Midbrain (tissue), 1 donor: ENCODE measurements around the gene CLIC6.
"Not testable (repeated sequence)": the region's sequence is repeated elsewhere in the genome, so short reads cannot be mapped to it uniquely, and the experiment has no call there.

Experiments used
- DNase-seq: peaks from one replicate; lab custom pipeline; 2025; lab: John Stamatoyannopoulos, UW

The CLIC6 gene

DNA sequence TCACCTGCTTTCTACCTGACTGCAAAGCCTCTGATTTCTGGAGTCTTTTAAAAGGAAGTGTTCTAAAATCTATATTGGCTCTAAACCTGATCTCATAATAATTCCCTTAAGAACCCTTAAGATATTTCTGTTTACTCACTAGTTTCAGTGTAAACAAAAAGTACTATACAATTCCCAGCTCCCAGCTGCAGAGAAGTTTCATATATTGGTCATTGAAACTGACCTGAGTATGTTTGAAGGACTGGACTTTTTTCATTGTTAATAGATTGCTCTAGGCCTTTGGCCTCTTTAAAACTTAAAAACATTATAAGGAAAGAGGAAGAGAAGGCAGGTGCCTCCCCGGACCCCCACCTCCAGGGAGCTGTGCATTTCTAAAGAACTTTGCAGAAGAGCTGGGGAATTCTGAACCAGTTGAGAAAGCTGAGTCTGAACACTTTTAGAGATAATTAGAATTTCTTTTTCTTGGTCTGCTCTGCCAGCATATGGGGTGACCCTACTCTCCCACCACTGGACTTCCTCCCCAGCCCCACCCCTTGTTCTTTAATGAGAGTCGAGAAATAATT is 23.7 kb downstream of the CLIC6 start:
- no peak for DNase-seq

DNA sequence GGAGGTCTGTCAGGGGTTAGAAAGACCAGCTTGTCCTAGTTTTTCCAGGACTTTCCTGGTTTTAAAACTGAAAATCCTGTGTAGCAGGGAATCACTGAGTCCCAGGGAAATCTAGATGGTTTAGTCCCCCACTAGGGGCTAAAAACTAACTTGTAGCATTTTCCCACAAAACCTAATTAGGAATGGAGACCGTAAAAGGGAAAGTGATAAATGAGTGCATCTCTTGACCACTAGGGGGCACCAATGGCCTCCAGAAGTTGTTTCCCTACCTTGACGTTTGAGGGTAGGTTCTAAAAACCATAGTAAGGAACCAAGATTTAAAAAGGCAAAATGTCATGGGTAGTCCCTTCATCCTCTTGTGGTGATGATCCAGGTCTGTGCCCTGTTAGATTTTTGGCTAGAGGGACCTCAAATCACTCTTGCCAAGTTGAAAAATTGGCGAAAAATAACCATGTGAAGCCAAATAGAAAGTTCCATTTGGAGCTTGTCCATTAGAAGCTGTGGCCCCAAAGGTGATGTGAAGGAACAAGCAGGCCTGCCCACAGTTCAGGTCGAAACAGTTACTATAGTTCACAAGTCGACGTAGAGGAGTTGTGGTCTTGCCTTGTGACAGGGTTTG is 24.5 kb downstream of the CLIC6 start:
- peak; percentile 31 for DNase-seq

DNA sequence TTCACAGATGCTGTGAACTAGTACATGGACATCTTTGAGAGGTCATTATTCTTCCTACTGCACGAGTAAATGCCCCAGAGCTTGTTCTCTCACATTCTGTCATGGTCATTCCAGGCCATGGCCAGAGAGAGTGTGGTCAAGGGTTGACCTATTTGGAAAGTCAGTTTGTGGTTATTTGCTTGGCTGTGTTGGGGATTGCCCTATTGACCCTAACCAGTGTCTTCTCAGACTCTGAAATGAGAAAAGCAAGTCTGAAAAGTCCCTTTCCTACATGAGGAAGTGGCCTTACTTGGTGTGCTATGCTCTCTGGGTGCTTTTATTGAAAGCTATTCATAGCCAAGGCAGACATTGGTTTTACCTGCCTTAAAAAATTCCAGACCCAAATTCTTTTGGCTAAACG is 26.6 kb downstream of the CLIC6 start:
- DNase-seq, result no peak

DNA sequence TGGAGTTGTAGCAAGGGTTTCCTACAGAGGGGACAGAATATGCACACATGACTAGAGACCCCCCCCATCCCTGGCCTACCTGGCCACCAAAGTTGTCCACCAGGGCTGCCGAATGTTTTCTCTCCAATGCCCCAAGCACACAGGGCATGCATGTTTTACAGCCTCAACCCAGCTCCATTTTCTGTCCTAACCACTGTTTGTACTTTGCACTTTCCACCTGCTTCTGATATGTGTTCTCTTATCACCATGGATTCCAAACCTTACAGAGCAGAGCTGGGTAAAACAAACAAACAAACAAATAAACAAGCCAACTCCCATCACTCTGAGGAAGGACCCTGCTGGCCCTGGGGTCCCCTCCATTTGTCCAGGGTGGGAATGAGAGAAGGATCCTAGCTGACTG is 27.3 kb downstream of the CLIC6 start:
- no peak for DNase-seq

DNA sequence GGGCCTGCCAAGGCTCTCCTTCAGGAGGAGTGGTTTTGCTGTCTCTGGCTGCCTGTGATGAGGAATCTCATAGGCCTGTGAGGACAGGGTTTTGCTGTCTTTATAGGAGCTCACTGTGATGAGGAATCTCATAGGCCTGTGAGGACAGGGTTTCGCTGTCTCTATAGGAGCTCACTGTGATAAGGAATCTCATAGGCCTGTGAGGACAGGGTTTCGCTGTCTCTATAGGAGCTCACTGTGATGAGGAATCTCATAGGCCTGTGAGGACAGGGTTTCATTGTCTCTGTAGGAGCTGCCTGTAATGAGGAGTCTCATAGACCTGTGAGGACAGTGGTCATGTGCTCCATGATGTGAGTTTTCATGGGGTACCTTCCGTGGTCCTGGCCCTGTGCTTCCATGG is 29.0 kb downstream of the CLIC6 start:
- DNase-seq, result no peak

DNA sequence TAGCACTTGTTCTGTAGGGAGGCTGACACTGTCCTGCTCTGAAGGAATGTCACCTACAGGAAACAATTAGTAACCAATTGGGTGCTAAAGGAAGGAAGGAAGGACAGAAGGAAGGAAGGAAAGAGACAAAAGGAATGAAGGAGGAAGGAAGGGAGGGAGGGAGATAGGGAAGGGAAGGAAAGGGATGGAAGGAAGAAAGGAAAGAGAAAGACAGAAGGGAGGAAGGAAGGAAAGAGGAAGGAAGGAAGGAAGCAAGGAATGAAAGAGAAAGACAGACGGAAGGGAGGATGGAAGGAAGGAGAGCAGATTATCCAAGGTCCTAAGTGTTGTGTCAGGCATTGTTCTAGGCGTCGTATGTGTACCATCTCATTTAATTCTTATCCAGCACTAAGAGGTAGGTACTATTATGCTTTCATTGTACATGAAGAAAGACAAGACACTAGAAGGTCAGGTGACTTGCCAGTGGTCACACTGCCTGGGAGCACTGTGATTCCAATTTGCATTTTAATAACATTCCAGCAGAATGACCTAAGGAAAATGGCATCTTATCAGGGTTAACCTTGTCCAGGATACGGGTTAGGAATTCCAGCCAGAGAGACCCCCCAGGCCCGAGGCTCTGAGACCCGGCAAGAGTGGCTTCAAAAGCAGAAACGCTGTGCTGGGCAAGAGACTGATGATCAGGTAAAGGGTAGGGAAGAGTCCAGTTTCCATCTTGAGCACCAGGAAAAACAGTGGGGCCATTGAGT is 29.6 kb downstream of the CLIC6 start:
- no peak for DNase-seq

DNA sequence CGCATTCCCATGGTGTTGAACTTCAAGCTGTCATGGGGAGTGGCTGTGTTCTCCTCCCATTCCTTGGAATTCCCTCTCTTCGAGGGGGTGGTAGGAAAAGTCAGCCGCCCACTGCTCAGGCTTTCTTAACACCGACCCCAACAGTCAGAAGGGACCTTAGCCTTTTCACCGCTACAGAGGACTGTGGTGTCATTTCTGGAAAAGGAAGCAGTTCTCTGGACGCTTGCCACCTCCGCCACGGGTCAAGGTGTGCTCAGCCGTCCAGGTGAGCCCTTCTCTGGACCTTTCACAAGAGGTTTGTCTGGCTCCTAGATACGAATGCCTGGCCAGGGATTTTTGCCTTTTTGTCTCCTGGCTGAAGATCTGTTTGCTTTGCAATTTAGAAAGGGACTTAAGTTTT is 31.8 kb downstream of the CLIC6 start:
- no peak for DNase-seq

GRCh38 chr21:34701726-34702125 is 32.9 kb downstream of the CLIC6 start:
- DNase-seq, result no peak

DNA sequence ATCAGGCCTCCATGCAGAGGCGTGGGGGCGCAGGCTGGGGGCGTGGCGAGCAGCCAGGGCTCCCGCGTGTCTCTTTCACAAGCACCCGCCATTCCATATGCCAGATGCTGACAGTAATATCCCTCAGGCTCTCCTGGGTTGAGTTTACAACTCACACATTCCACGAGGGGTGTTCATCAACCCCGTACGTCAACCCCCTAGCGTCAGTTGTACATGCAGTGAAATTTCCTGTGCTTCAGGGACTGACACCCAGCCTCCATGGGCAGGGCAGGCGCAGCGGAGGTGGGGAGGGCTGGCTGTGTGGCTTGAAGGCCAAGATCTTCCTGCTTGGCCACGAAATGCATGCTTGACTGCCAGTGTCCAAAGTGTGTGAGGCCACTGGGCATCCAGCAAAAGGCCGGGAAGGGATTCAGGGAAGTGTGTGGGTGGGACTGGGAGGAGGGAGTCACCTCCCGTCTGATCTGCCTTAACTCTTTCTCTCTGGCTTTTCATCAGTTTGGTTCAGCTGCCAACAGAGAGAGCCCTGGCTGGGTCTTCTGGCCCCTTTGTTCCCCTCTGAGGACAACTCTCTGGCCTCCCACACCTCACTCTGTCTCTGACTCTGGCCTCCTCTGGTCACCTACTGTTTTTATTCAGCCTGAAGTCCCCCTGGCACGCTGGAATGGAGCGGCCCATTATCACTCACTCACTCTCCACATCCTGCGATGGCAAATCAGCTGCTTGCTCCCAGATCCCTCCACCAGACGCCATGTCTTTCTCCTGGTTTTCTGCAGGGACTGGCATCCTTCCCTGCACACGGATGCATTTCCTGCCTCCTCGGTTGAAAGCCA is 33.8 kb downstream of the CLIC6 start:
- DNase-seq, result peak; percentile 6

GRCh38 chr21:34703571-34703970 is 34.8 kb downstream of the CLIC6 start:
- no peak for DNase-seq

DNA sequence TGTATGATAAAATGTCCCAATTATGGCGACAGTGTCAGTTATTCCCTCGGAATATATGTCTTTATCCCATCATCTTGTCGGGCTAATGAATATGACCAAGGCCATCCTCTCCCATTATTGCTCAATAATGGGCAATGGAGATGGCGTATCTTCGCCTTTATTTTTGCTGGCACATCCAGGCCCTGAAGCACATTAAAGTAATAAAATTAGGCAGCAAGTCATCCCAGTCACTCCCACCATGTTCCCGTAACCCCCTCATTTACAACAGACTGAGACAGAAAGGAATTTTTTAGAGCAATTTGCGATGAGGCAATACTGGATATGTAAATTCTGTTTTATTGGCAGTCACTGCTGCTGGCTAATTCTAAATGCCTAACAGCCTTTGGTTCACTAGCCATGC is 35.3 kb downstream of the CLIC6 start:
- DNase-seq, result no peak

DNA sequence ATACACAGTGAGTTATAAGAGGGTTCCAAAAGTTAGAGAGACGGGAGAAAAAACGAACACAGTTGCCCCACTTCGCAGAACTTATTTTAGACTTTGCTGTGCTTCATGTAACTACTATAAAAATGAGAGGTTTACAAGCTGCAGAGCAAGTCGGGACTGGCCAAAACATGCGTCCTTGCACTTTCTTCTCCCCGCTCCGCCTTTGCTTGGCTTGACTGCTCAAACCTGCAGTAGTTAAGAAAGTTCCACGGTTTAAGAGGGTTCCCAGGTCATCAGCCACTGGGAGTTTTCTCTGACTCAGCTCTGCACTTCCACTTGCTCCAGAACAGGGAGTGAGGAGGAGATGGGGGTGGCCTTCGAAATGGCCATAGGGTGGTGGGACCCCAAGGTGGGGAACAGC is 36.2 kb downstream of the CLIC6 start:
- DNase-seq, result no peak

DNA sequence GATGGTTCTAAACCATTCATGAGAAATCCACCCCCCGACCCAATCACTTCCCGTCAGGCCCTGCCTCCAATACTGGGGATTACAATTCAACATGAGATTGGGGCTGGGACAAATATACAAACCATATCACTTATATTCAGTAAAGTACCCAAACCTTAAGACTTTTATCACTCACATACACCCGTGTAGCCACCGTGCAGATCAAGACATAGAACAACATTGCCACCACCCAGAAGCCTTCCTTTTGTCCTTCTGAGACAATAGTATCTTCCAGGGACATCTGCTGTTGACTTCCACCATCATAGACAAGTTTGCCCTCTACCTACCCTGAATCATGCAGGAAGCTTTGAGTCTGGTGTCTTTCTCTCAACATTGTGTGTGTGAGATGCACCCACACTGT is 37.5 kb downstream of the CLIC6 start:
- no peak for DNase-seq

DNA sequence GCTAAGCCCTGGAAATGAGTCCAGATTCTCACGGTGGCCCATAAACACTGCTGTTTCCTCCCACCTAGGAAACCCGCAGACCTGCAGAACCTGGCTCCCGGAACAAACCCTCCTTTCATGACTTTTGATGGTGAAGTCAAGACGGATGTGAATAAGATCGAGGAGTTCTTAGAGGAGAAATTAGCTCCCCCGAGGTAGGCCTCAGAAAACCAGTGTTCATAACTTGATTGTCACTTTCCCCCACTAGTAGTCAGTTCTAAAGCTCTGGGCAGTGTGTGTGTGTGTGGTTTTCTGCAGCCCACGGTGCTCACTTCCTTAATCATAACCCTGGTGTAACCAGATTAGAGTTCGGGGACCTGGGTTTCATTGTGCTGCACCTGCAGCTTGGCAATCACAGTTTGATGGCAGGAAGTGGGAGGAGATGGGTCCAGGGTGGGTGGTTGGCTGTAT is 39.1 kb downstream of the CLIC6 start:
- DNase-seq, result no peak

GRCh38 chr21:34713621-34714020 is 44.8 kb downstream of the CLIC6 start:
- no peak for DNase-seq

GRCh38 chr21:34715518-34715917 is 46.7 kb downstream of the CLIC6 start:
- DNase-seq, result no peak

GRCh38 chr21:34715985-34716596 is 47.3 kb downstream of the CLIC6 start:
- DNase-seq, result no peak

- not testable (repeated sequence) for DNase-seq
Measured at GRCh38 chr21:34718529-34718928, 49.7 kb downstream of the CLIC6 start.

DNA sequence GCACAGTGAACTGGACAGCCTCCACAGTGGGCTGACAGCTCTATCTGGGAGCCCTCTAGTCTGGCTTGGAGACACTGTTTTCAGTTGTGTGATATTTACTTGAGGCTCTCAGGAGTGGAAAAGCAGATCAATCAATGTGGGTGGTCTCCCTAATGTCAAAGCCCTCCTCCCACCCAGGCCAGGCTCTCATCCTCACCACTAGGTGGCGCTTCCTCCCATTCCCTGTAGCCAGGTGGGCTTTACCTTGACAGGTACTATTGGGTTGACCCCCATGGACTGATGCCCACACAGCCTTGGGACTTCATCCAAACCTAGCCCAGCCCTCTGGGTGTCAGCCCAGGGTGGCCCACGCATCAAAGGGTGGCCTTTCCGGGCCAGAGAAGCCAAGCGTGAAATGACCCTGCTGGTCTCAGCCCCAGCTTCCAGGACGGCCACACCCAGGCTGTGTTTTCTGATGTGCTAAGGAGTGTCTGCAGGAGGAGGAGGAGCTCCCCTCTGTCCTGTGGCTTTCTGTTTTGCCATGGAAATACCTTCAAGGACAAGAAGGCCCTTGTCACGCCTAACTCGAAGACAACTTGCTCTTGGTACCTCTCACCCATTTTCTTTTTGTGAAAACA is 54.0 kb downstream of the CLIC6 start:
- no peak for DNase-seq

GRCh38 chr21:34724131-34724856 is 55.5 kb downstream of the CLIC6 start:
- DNase-seq, result no peak

GRCh38 chr21:34724857-34725195 is 56.0 kb downstream of the CLIC6 start:
- no peak for DNase-seq
